Measurements from ENCODE around the gene SCD.
"Not testable (repeated sequence)": the region's sequence is repeated elsewhere in the genome, so short reads cannot be mapped to it uniquely, and the experiment has no call there.

Gene SCD

GRCh38 chr10:100374200-100374655 lies 27.2 kb downstream of the SCD start:
- Mint-ChIP-seq H3K27me3 (ENCODE audit: low read depth) (no peaks in the 10 kb centered on the region), H3K36me3 (ENCODE audit: low read depth) (no peaks in the 10 kb centered on the region), H3K27ac (no peak overlapping the region), H3K4me3 (no peak overlapping the region), H3K9me3 (no peaks in the 10 kb centered on the region), H3K4me1 (peaks cover 12% of the 10 kb centered on the region)
- TF ChIP-seq CTCF (IDR thresholded peaks at IDR 0.05; ENCODE audit: unreplicated experiment in 3 of 3) = no peak

GRCh38 chr10:100374677-100375353 lies 27.8 kb downstream of the SCD start:
- H3K27me3 Mint-ChIP-seq (ENCODE audit: low read depth); H3K4me3 Mint-ChIP-seq; H3K36me3 Mint-ChIP-seq (ENCODE audit: low read depth); H3K9me3 Mint-ChIP-seq; H3K27ac Mint-ChIP-seq: not testable (repeated sequence)
- peaks cover 12% of the 10 kb centered on the region for H3K4me1 Mint-ChIP-seq

GRCh38 chr10:100376656-100377055 lies 29.6 kb downstream of the SCD start:
- H3K4me3 Mint-ChIP-seq = peak overlapping the region in 2 of 3 experiments; percentile 13 to 14
- not testable (repeated sequence) for H3K27ac Mint-ChIP-seq; H3K36me3 Mint-ChIP-seq (ENCODE audit: low read depth); H3K9me3 Mint-ChIP-seq; H3K4me1 Mint-ChIP-seq; H3K27me3 Mint-ChIP-seq (ENCODE audit: low read depth)

- no peak for TF ChIP-seq CTCF (IDR thresholded peaks at IDR 0.05; ENCODE audit: unreplicated experiment in 3 of 3)
- H3K27ac Mint-ChIP-seq = no peak overlapping the region
- peaks cover 22% of the 10 kb centered on the region for H3K36me3 Mint-ChIP-seq (ENCODE audit: low read depth)
- no peaks in the 10 kb centered on the region for H3K27me3 Mint-ChIP-seq (ENCODE audit: low read depth)
- no peaks in the 10 kb centered on the region for H3K4me1 Mint-ChIP-seq
- no peaks in the 10 kb centered on the region for H3K9me3 Mint-ChIP-seq
- H3K4me3 Mint-ChIP-seq = no peak overlapping the region
Observed at GRCh38 chr10:100377830-100378229, 30.8 kb downstream of the SCD start.

GRCh38 chr10:100380400-100380799 lies 33.4 kb downstream of the SCD start:
- no peaks in the 10 kb centered on the region for H3K4me1 Mint-ChIP-seq
- no peak overlapping the region for H3K27ac Mint-ChIP-seq
- TF ChIP-seq CTCF (IDR thresholded peaks at IDR 0.05; ENCODE audit: unreplicated experiment in 3 of 3) = no peak
- H3K9me3 Mint-ChIP-seq = no peaks in the 10 kb centered on the region
- H3K4me3 Mint-ChIP-seq = no peak overlapping the region
- no peaks in the 10 kb centered on the region for H3K27me3 Mint-ChIP-seq (ENCODE audit: low read depth)
- peaks cover 37% of the 10 kb centered on the region for H3K36me3 Mint-ChIP-seq (ENCODE audit: low read depth)

GRCh38 chr10:100382553-100382952 lies 35.5 kb downstream of the SCD start:
- Mint-ChIP-seq H3K27ac (no peak overlapping the region), H3K27me3 (ENCODE audit: low read depth) (no peaks in the 10 kb centered on the region), H3K4me1 (no peaks in the 10 kb centered on the region), H3K9me3 (peaks cover under 1% of the 10 kb centered on the region), H3K36me3 (ENCODE audit: low read depth) (peaks cover 48% of the 10 kb centered on the region), H3K4me3 (no peak overlapping the region)
- no peak for TF ChIP-seq CTCF (IDR thresholded peaks at IDR 0.05; ENCODE audit: unreplicated experiment in 3 of 3)

GRCh38 chr10:100383251-100383650 lies 36.2 kb downstream of the SCD start:
- Mint-ChIP-seq H3K4me3 (no peak overlapping the region), H3K9me3 (peaks cover 3% of the 10 kb centered on the region), H3K27ac (no peak overlapping the region), H3K27me3 (ENCODE audit: low read depth) (no peaks in the 10 kb centered on the region), H3K4me1 (no peaks in the 10 kb centered on the region), H3K36me3 (ENCODE audit: low read depth) (peaks cover 55% of the 10 kb centered on the region)
- no peak for TF ChIP-seq CTCF (IDR thresholded peaks at IDR 0.05; ENCODE audit: unreplicated experiment in 3 of 3)
